CD4-positive, alpha-beta T cell treated with Interleukin-2 at 100 ng/mL for 4 hours (primary cell): ENCODE data around the gene LMF2.
"Not testable (repeated sequence)": the region's sequence is repeated elsewhere in the genome, so short reads cannot be mapped to it uniquely, and the experiment has no call there.

Experiments used
- DNase-seq: peaks from one replicate; pipeline ENCODE4 v3.0.0-alpha.2; 2020; ENCODE audit warnings: low spot score

Gene LMF2

GRCh38 chr22:50523458-50523805 lies 15.9 kb upstream of the LMF2 start:
- DNase-seq = no peak

- DNase-seq = no peak
Observed at GRCh38 chr22:50522806-50523438, 15.4 kb upstream of the LMF2 start.

GRCh38 chr22:50522208-50522805 lies 14.8 kb upstream of the LMF2 start:
- no peak for DNase-seq

- no peak for DNase-seq
Observed at GRCh38 chr22:50521710-50522109, 14.2 kb upstream of the LMF2 start.

GRCh38 chr22:50520826-50521453 lies 13.4 kb upstream of the LMF2 start:
- DNase-seq = no peak

- DNase-seq = not testable (repeated sequence)
Observed at GRCh38 chr22:50520184-50520583, 12.7 kb upstream of the LMF2 start.

GRCh38 chr22:50519151-50519550 lies 11.6 kb upstream of the LMF2 start:
- DNase-seq = no peak

- DNase-seq = no peak
Observed at GRCh38 chr22:50518606-50519005, 11.1 kb upstream of the LMF2 start.

GRCh38 chr22:50517495-50518260 lies 10.2 kb upstream of the LMF2 start:
- DNase-seq = no peak

GRCh38 chr22:50516891-50517290 lies 9.4 kb upstream of the LMF2 start:
- no peak for DNase-seq

- DNase-seq = no peak
Observed at GRCh38 chr22:50516068-50516467, 8.6 kb upstream of the LMF2 start.

GRCh38 chr22:50513175-50513574 lies 5.7 kb upstream of the LMF2 start:
- no peak for DNase-seq

GRCh38 chr22:50508897-50509296 lies 1.4 kb upstream of the LMF2 start:
- no peak for DNase-seq

- peak; percentile 97 for DNase-seq
Observed at GRCh38 chr22:50507991-50508884, 736 bp upstream of the LMF2 start, which contains the start of gene NCAPH2. NCAPH2 (plus strand) TSS chr22:50508224; CDS start chr22:50508338, 114 bp downstream.

GRCh38 chr22:50506611-50507420 lies 686 bp downstream of the LMF2 start:
- no peak for DNase-seq

- no peak for DNase-seq
Observed at GRCh38 chr22:50505776-50506610, 1.5 kb downstream of the LMF2 start.

GRCh38 chr22:50505276-50505775 lies 2.2 kb downstream of the LMF2 start:
- no peak for DNase-seq

GRCh38 chr22:50504369-50505211 lies 2.9 kb downstream of the LMF2 start:
- no peak for DNase-seq
